ENCODE results near the gene STK25.
"Not testable (repeated sequence)": the region's sequence is repeated elsewhere in the genome, so short reads cannot be mapped to it uniquely, and the experiment has no call there.

STK25 gene

GRCh38 chr2:241507430-241508239 is 749 bp downstream of the STK25 start:
- DNase-seq, result no peak

- DNase-seq, result no peak
Measured at GRCh38 chr2:241506793-241507429, 1.5 kb downstream of the STK25 start.

- not testable (repeated sequence) for DNase-seq
Measured at GRCh38 chr2:241506317-241506716, 2.1 kb downstream of the STK25 start.

- DNase-seq, result no peak
Measured at GRCh38 chr2:241505781-241506201, 2.6 kb downstream of the STK25 start.

GRCh38 chr2:241505086-241505780 is 3.2 kb downstream of the STK25 start:
- no peak for DNase-seq

GRCh38 chr2:241503776-241504392 is 4.5 kb downstream of the STK25 start:
- no peak for DNase-seq

- DNase-seq, result no peak
Measured at GRCh38 chr2:241502281-241502680, 6.1 kb downstream of the STK25 start.

GRCh38 chr2:241501551-241501950 is 6.8 kb downstream of the STK25 start:
- DNase-seq, result no peak

- no peak for DNase-seq
Measured at GRCh38 chr2:241501099-241501541, 7.3 kb downstream of the STK25 start.

- DNase-seq, result no peak
Measured at GRCh38 chr2:241500431-241500975, 7.9 kb downstream of the STK25 start.

GRCh38 chr2:241500016-241500415 is 8.4 kb downstream of the STK25 start:
- DNase-seq, result no peak

GRCh38 chr2:241499146-241499965 is 9.0 kb downstream of the STK25 start:
- no peak for DNase-seq

- no peak for DNase-seq
Measured at GRCh38 chr2:241498115-241499070, 10.0 kb downstream of the STK25 start.

- no peak for DNase-seq
Measured at GRCh38 chr2:241496904-241497877, 11.2 kb downstream of the STK25 start.

- DNase-seq, result no peak
Measured at GRCh38 chr2:241496003-241496707, 12.2 kb downstream of the STK25 start.

- DNase-seq, result no peak
Measured at GRCh38 chr2:241495172-241496002, 13.0 kb downstream of the STK25 start.

- no peak for DNase-seq
Measured at GRCh38 chr2:241494311-241494908, 14.0 kb downstream of the STK25 start.
